ENCODE results near the gene DOCK4. TPM values are rescaled to one million over a fixed set of nuclear protein-coding genes. Genes with fewer than 3 reads are reported as not detected.

DOCK4 gene
- total RNA-seq, 1 donor from 2014 or later = 44.1 TPM

GRCh38 chr7:111852081-111852480 is 354.1 kb downstream of the DOCK4 start:
- Mint-ChIP-seq H3K4me1 (ENCODE audit: unreplicated experiment) (peaks cover 13% of the 10 kb centered on the region), H3K9me3 (ENCODE audit: unreplicated experiment) (peaks cover 12% of the 10 kb centered on the region), H3K27ac (ENCODE audit: unreplicated experiment) (no peak overlapping the region), H3K36me3 (ENCODE audit: unreplicated experiment) (peaks cover 34% of the 10 kb centered on the region), H3K4me3 (ENCODE audit: unreplicated experiment) (no peak overlapping the region), H3K27me3 (ENCODE audit: unreplicated experiment) (no peaks in the 10 kb centered on the region)
- no peak for TF ChIP-seq CTCF (IDR thresholded peaks at IDR 0.05)
- DNase-seq (ENCODE audit: extremely low spot score, unreplicated experiment) = no peak

DNA sequence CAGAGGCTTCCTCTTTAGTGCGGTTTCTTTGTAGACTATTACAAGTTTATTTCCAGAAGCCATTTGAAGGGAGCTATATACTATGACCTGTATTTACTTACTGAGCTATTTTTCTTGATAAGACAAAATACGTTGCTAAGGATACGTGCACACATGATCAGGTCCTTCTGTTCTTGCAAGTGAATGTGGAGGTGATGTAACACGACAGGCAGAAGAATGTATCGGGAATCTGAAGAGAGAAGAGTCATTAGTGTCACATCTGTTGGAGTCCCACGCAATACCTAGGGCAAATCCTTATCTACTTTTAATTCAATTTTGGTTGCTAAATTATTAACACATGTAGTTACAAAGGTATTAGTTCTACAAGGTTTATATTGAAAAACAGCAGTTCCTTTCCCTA is 359.3 kb downstream of the DOCK4 start:
- Mint-ChIP-seq H3K4me1 (ENCODE audit: unreplicated experiment) (peaks cover 1% of the 10 kb centered on the region), H3K4me3 (ENCODE audit: unreplicated experiment) (no peak overlapping the region), H3K27ac (ENCODE audit: unreplicated experiment) (no peak overlapping the region), H3K9me3 (ENCODE audit: unreplicated experiment) (peaks cover 12% of the 10 kb centered on the region), H3K27me3 (ENCODE audit: unreplicated experiment) (no peaks in the 10 kb centered on the region), H3K36me3 (ENCODE audit: unreplicated experiment) (peaks cover 58% of the 10 kb centered on the region)
- no peak for DNase-seq (ENCODE audit: extremely low spot score, unreplicated experiment)
- no peak for TF ChIP-seq CTCF (IDR thresholded peaks at IDR 0.05)

DNA sequence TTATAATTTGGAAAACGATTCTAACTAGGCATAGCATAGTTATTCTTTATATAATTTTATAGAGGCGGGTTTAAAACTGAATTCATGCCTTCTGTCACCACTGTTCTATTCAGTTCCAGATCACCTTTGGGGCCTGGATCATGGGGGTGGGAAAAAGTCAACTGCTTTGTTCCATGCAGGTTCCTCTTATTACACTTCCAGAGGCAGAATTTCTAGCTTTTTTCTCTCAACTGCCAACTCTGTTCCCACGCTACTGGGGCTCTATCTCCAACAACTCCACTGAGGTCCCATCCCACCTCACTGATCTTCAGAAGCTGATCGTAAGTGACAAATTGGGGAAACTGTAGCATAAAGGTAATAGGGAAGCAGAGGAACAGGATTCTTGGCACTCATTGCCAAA is 360.3 kb downstream of the DOCK4 start:
- peaks cover 2% of the 10 kb centered on the region for H3K4me1 Mint-ChIP-seq (ENCODE audit: unreplicated experiment)
- no peaks in the 10 kb centered on the region for H3K27me3 Mint-ChIP-seq (ENCODE audit: unreplicated experiment)

GRCh38 chr7:111844904-111845671 is 361.1 kb downstream of the DOCK4 start:
- Mint-ChIP-seq H3K4me3 (ENCODE audit: unreplicated experiment) (no peak overlapping the region), H3K9me3 (ENCODE audit: unreplicated experiment) (peaks cover 5% of the 10 kb centered on the region), H3K4me1 (ENCODE audit: unreplicated experiment) (peaks cover 2% of the 10 kb centered on the region), H3K27ac (ENCODE audit: unreplicated experiment) (no peak overlapping the region), H3K36me3 (ENCODE audit: unreplicated experiment) (peaks cover 65% of the 10 kb centered on the region), H3K27me3 (ENCODE audit: unreplicated experiment) (no peaks in the 10 kb centered on the region)
- DNase-seq (ENCODE audit: extremely low spot score, unreplicated experiment) = no peak
- no peak for TF ChIP-seq CTCF (IDR thresholded peaks at IDR 0.05)

More for the DNA sequence above, 360.3 kb downstream of the DOCK4 start:
- Mint-ChIP-seq H3K9me3 (ENCODE audit: unreplicated experiment) (peaks cover 12% of the 10 kb centered on the region), H3K36me3 (ENCODE audit: unreplicated experiment) (peaks cover 64% of the 10 kb centered on the region), H3K27ac (ENCODE audit: unreplicated experiment) (no peak overlapping the region), H3K4me3 (ENCODE audit: unreplicated experiment) (no peak overlapping the region)
- TF ChIP-seq CTCF (IDR thresholded peaks at IDR 0.05) = no peak
- no peak for DNase-seq (ENCODE audit: extremely low spot score, unreplicated experiment)

DNA sequence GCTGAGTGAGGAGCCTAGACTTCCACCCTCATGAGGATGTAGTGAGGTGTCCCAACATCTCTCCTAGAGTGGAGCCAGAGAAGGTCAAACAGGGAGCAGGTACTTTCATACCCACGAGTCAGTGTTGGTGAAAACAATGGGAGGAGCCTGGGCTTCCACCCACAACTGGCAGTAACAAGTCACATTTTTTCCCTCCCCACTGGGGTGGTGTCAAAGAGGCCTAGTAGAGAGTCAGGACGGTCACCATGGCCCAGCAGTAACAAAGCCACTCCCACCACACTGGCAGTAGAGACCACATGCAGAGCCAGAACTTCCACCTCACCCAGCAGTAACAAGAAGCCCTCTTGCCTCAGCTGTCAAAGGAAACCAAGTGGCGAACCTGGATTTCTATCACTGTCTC is 363.7 kb downstream of the DOCK4 start:
- no peaks in the 10 kb centered on the region for H3K27me3 Mint-ChIP-seq (ENCODE audit: unreplicated experiment)
- H3K9me3 Mint-ChIP-seq (ENCODE audit: unreplicated experiment) = no peaks in the 10 kb centered on the region
- no peak for TF ChIP-seq CTCF (IDR thresholded peaks at IDR 0.05)
- H3K36me3 Mint-ChIP-seq (ENCODE audit: unreplicated experiment) = peaks cover 55% of the 10 kb centered on the region
- peaks cover 2% of the 10 kb centered on the region for H3K4me1 Mint-ChIP-seq (ENCODE audit: unreplicated experiment)
- no peak overlapping the region for H3K27ac Mint-ChIP-seq (ENCODE audit: unreplicated experiment)
- no peak overlapping the region for H3K4me3 Mint-ChIP-seq (ENCODE audit: unreplicated experiment)
- DNase-seq (ENCODE audit: extremely low spot score, unreplicated experiment) = no peak

Measured in osteocyte (in vitro differentiated cells).